ENCODE measurements around the gene PTGES3. TPM values are rescaled to one million over a fixed set of nuclear protein-coding genes. Genes with fewer than 3 reads are reported as not detected.
A peak's percentile ranks its signal among the peaks of the same experiment; 100 is the strongest.
"Not testable (repeated sequence)": the region's sequence is repeated elsewhere in the genome, so short reads cannot be mapped to it uniquely, and the experiment has no call there.

PTGES3 gene
- total RNA-seq, 1 donor from 2014 or later: 72.1 TPM

- ATAC-seq: no peak
- no peak for DNase-seq (ENCODE audit: low spot score)
Measured at GRCh38 chr12:56713345-56713744, 25.3 kb upstream of the PTGES3 start.

DNA sequence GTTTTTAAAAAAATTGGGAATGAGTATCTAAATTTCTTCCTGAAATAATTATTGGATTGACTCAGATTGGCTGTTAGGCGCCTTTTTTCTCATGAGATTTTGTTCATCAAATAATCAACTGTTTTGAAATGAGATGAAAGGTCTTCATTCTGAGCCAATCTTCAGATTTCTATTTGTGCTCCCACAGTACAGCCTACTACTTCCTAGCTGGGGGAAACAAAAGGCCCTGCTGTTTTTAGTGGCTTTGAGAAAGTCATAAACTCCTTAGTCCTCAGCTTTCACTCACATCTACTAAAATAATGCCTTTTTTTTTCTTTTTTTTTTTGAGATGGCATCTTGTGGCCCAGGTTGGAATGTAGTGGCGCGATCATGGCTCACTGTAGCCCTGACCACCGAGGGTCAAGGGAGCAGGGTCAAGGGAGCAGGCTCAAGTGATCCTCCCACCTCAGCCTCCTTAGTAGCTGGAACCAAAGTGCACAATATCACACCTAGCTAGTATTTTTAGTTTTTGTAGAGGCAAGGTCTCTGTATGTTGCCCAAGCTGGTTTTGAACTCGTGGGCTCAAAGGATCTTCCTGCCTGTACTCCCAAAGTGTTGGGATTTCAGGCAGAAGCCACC lies 21.8 kb upstream of the PTGES3 start:
- no peak for ATAC-seq
- DNase-seq (ENCODE audit: low spot score): no peak

DNA sequence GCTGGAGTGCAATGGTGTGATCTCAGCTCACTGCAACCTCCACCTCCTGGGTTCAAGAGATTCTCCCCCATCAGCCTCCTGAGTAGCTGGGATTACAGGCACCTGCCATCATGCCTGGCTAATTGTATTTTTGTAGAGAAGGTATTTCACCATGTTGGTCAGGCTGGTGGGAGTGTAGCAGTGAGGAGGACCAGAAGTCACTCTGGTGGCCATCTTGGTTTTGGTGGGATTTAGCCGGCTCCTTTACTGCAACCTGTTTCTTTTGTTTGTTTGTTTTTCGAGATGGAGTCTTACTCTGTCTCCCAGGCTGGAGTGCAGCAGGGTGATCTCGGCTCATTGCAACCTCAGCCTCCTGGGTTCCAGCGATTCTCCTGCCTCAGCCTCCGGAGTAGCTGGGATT lies 16.4 kb upstream of the PTGES3 start:
- not testable (repeated sequence) for ATAC-seq; DNase-seq (ENCODE audit: low spot score)

GRCh38 chr12:56699020-56699661 lies 11.1 kb upstream of the PTGES3 start:
- DNase-seq (ENCODE audit: low spot score) (no peak), ATAC-seq (no peak)

DNA sequence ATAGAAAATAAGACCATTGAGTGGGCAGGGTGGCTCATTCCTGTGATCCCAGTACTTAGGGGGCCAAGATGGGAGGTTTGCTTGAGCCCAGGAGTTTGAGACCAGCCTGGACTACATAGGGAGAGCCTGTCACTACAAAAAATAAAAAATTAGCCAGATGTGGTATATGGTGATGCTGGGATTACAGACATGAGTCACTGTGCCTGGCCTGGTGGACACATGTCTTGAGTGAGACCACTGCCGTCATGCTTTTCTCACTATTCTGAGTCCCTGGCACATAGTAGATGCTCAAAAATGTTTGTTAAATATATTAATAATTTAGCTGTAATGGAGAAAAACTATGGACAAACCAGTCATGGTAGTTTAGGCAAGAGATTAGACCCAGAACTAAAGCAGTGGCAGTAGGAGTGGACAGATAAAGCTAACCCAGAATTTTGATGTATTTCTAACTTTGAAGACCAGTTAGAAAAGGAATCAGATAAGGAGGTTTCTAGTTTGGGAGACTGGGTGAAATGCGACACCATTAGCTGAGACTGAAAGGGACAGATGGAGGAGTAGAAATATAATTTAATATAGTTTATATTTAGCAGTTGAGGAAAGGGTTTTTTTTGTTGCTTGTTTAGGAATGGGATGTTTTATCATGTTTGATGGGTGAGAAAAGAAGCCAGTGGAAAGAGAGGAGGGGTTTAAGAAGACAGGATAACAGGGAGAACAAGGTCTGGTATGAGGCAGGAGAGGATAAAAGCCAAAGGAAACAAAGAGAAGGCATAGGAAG lies 7.4 kb upstream of the PTGES3 start:
- ATAC-seq: no peak
- DNase-seq (ENCODE audit: low spot score): no peak

- no peak for DNase-seq (ENCODE audit: low spot score)
Measured at GRCh38 chr12:56694161-56694560, 6.1 kb upstream of the PTGES3 start.

DNA sequence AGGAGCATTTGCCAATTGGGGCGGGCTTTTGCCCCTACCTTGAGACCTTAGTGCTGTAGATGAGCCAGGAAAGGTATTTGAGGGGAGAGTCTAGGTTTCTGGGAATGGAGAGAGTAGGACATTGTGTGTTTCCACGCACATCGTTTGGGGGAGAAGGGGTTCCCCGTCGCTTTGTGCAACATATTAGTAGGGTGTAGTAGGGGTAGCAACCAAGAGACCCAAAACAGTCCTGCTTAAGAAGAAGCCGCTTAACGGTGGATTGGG lies 694 bp upstream of the PTGES3 start:
- DNase-seq (ENCODE audit: low spot score) (no peak), ATAC-seq (no peak)

More at GRCh38 chr12:56694161-56694560, 6.1 kb upstream of the PTGES3 start:
- no peak for ATAC-seq

DNA sequence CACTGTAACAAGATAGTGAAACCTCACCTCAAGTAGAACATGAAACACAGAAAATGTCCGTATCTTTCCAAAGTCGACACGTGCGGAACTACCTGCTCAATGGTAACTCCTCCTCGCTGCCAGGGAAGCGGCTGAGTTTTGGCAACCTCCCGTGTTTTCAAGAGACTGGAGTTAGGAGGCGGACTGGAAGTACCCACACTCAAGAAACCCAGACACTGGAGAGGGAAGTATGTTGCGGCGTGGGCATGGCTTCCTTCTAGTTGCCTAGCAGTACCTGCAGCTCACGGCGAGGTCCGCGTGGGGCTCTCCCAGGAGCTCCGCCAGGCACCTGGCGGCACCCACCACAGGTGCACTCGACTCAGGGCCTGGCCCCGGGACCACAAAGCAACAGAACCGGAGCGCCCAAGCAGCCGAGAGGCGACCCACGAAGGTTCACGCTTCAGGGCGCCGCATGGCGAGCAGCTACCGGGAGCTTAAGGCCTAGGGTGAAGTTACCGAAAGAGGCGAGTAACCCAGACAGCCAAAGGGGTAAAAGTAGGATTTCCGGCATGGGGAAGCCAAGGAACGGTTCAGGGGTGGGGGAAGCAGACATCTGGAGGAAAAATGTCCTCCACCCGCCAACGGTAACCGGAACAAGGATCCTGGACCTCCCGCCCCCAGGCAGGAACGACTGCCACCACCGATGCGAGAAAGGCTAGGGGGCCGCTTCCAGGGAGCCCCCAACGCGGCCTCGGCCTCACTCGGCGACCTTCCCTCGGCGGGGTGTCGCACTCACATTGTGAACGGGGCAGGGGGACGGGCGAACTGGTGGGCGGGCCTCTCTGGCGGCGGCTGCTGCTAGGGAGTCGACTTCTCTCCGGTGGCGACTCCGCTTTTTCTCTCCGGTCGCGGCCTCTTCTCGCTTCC lies 608 bp downstream of the PTGES3 start:
- peak; percentile 74 for DNase-seq (ENCODE audit: low spot score)
- ATAC-seq: peak; percentile 57

DNA sequence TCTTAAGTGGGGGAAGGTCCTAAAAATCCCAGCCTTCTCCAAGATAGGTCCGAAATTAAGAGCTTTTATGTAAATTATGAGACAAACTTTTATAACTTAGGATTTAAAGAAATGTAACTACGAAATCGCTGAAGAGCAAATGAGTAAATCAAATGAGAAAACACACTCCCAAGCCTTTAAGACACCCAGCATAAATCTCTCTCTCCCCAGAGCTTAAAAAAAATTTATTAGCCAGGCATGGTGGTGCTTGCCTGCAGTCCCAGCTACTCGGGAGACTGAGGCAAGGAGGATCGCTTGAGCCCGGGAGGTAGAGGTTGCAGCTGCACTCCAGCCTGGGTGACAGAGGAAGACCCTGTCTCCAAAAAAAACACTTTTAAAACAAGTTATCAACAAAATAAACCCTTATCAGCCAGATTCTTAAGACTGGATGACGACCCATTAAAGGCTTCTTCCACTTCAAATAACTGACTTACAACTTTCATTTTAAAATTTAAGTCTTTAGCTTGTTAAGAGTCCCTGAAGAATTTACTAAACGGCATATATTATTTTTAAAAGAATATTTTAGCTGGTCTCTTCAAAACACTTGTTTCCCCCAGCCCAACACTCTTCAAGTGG lies 3.2 kb downstream of the PTGES3 start:
- ATAC-seq (no peak), DNase-seq (ENCODE audit: low spot score) (peak; percentile 44)

GRCh38 chr12:56682323-56682722 lies 5.8 kb downstream of the PTGES3 start:
- no peak for ATAC-seq
- DNase-seq (ENCODE audit: low spot score): peak; percentile 38

GRCh38 chr12:56679883-56680575 lies 8.1 kb downstream of the PTGES3 start:
- peak; percentile 34 for DNase-seq (ENCODE audit: low spot score)
- no peak for ATAC-seq

- DNase-seq (ENCODE audit: low spot score) (peak; percentile 12), ATAC-seq (no peak)
Measured at GRCh38 chr12:56678852-56679251, 9.2 kb downstream of the PTGES3 start.

- no peak for ATAC-seq
- no peak for DNase-seq (ENCODE audit: low spot score)
Measured at GRCh38 chr12:56677680-56678079, 10.4 kb downstream of the PTGES3 start.

GRCh38 chr12:56676851-56677580 lies 11.1 kb downstream of the PTGES3 start:
- DNase-seq (ENCODE audit: low spot score): peak; percentile 40
- ATAC-seq: peak; percentile 11

DNA sequence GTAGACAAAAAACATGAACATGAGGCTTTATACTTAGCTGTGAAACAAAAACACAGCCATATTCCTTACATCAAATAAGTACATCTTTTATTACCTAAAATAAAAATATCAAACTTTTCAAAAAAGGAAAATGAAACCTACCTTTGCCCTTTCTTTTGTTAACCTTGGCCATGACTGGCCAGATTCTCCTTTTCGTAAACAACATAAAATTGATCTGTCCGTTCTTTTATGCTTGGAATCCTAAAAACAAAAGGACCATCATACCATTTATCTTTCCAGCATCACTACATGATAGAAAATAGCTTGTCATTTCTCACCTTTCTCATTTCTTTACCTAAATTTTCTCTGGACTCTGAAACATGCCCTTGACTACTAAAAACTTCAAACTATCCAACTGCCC lies 16.5 kb downstream of the PTGES3 start:
- no peak for DNase-seq (ENCODE audit: low spot score)
- ATAC-seq: peak; percentile 26

DNA sequence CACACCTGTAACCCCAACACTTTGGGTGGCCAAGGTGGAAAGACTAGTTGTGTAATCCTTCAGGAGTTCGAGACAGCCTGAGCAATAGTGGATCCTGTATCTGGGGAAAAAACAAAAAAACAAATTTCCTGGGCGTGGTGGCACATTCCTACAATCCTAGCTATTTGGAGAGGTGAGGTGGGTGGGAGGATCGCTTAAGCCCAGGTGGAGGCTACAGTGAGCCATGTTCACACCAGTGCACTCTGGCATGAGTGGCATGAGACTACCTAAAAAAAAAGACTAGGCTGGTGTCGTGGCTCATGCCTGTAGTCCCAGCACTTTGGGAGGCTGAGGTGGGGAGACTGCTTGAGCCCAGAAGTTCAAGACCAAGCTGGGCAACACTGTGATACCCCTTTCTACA lies 17.2 kb downstream of the PTGES3 start:
- no peak for ATAC-seq
- DNase-seq (ENCODE audit: low spot score): no peak

- ATAC-seq: no peak
- DNase-seq (ENCODE audit: low spot score): no peak
Measured at GRCh38 chr12:56668197-56668457, 20.0 kb downstream of the PTGES3 start.

DNA sequence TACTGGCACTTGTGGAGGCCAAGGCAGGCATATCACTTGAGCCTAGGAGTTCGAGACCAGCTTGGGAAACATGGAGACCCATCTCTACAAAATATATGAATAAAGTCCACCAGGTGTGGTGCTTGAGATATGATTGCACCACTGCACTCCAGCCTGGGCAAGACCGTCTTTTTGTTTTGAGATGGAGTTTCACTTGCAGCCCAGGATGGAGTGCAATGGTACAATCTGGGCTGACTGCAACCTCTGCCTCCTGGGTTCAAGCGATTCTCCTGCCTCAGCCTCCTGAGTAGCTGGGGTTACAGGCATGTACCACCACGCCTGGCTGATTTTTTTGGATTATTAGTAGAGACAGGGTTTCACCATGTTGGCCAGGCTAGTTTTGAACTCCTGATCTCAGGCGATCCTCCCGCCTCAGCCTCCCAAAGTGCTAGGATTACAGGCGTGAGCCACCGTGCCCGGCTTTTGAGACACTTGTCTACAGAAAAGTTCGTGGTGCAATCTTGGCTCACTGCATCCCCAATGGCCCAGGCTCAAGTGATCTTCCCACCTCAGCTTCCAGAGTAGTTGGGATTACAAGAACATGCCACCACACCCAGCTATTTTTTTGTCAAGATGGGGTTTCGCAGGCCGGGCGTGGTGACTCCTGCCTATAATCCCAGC lies 26.0 kb downstream of the PTGES3 start:
- DNase-seq (ENCODE audit: low spot score): peak; percentile 19
- no peak for ATAC-seq

GRCh38 chr12:56661560-56661959 lies 26.5 kb downstream of the PTGES3 start:
- ATAC-seq: no peak
- peak; percentile 22 for DNase-seq (ENCODE audit: low spot score)

All from left lobe of liver (tissue), 2 donors.